HL-60/S4 treated with retinoic acid at 250 ng/mL for 4 days and 3 days (cell line): ENCODE results near the gene PLSCR2.
"Not testable (repeated sequence)": the region's sequence is repeated elsewhere in the genome, so short reads cannot be mapped to it uniquely, and the experiment has no call there.

Experiments used
- in situ Hi-C: fragments of 300-500 bp; cut with MboI; formaldehyde crosslinking; loops from 2 replicates; pipeline ENCODE4 v1.7.0; 2022; ENCODE audit warnings: low sequenced_read_pairs

The PLSCR2 gene

GRCh38 chr3:146421819-146422759 is 47.3 kb downstream of the PLSCR2 start:
- in situ Hi-C loops: no loop called here

GRCh38 chr3:146416366-146416765 is 53.0 kb downstream of the PLSCR2 start:
- in situ Hi-C loops: no loop called here

- in situ Hi-C loops: no loop called here
Measured at GRCh38 chr3:146414010-146414409, 55.4 kb downstream of the PLSCR2 start.

- in situ Hi-C loops: not testable (repeated sequence)
Measured at GRCh38 chr3:146412711-146413110, 56.6 kb downstream of the PLSCR2 start.

- in situ Hi-C loops: no loop called here
Measured at GRCh38 chr3:146407956-146408355, 61.4 kb downstream of the PLSCR2 start.

- in situ Hi-C loops: no loop called here
Measured at GRCh38 chr3:146404436-146404835, 64.9 kb downstream of the PLSCR2 start.

GRCh38 chr3:146403792-146404191 is 65.6 kb downstream of the PLSCR2 start:
- in situ Hi-C loops: no loop called here

- in situ Hi-C loops: no loop called here
Measured at GRCh38 chr3:146396792-146397191, 72.6 kb downstream of the PLSCR2 start.

- in situ Hi-C loops: no loop called here
Measured at GRCh38 chr3:146395164-146395563, 74.2 kb downstream of the PLSCR2 start.

GRCh38 chr3:146390957-146391356 is 78.4 kb downstream of the PLSCR2 start:
- in situ Hi-C loops: no loop called here

- in situ Hi-C loops: no loop called here
Measured at GRCh38 chr3:146390006-146390772, 79.2 kb downstream of the PLSCR2 start.

GRCh38 chr3:146387566-146387965 is 81.8 kb downstream of the PLSCR2 start:
- in situ Hi-C loops: no loop called here

- in situ Hi-C loops: no loop called here
Measured at GRCh38 chr3:146386936-146387335, 82.4 kb downstream of the PLSCR2 start.

- in situ Hi-C loops: no loop called here
Measured at GRCh38 chr3:146384786-146385185, 84.6 kb downstream of the PLSCR2 start.
